HG02981 (cell line): Measurements from ENCODE around the gene PCSK6.
A peak's percentile ranks its signal among the peaks of the same experiment; 100 is the strongest.

Experiments
- ATAC-seq: cut with Tn5 transposase; IDR thresholded peaks from one replicate; pipeline ENCODE4 v1.9.1; 2021; ENCODE audit warnings: mild to moderate bottlenecking, moderate library complexity; ENCODE audit not compliant: unreplicated experiment

PCSK6 gene

DNA sequence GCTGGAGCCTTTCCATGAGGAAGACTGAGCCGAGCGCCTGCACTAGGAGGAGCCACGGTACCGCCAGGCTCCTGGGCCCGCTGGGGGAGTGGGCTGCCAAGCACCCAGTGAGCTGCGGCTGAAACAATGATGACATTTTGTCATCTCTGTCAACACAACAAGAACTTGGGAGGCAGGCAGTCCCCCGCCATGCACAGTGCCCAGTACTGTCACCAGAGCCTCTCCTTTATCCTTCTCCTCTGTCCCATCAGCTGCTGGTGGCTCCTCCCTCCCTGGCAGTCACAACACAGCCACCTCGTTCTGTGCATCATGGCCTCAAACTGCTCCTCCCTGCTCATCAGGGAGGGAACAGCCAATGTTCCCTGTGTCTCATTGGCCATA, 34.0 kb upstream of the PCSK6 start:
- no peak for ATAC-seq

DNA sequence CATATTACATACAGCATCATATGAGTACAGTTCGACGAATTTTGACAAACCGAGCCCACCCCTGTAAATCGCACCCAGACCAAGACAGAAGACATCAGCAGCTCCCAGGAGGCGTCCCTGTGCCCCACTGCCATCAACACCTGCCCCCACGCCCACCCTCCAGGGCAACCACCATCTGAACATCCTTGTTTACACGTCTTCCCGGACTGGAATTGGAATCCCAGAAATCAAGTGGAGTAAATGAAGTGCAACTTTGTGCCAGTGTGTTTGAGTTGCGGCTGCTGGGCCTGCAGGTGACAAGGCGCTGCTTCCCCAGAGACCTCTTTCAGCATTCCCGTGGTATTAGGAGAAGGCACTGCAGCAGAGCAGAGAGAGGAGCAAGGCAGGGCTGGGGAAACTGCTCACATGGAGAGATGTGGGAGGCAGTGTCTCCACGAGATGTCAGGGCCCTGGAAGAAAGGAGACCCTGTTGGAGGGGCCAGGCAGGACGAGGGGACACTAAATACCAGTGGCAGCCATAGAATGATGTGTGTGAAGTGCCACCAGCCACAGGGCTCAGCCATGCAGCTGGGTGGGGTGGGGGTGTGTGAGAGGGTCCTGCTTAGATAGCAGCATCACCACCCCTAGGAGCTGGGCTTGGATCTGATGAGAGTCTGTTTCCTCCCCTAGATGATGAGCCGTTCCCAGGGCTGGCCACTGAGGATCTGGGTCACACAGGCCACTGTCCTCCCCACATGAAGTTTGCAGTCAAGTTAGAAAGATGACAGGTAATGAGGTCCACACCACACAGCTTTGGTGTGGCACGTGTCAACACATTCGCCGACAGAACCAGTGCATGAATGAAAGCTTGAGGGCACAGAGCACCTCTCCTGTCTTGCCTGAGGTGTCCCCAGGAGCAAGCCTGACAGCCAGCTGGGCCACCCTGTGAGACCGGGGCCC, 33.4 kb upstream of the PCSK6 start:
- no peak for ATAC-seq

DNA sequence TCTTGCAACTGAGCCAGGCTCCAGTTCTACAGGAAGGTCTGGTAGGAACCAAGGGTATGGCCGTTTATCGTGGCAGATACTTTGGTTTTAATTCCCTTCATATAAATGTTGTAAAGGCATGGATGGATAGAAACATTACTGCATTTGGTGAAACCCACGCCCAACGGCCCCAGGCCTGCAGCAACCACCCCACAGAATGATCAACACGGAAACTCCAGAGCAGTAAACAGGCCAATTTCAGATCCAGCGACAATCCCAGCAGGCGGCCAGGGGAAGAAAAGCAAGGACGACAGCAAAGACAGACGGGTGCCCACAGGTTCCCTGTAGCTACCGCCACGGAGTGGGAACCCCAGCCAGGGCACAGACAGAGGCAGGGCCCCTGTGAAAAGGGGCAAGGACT, 32.6 kb upstream of the PCSK6 start:
- ATAC-seq, result no peak

DNA sequence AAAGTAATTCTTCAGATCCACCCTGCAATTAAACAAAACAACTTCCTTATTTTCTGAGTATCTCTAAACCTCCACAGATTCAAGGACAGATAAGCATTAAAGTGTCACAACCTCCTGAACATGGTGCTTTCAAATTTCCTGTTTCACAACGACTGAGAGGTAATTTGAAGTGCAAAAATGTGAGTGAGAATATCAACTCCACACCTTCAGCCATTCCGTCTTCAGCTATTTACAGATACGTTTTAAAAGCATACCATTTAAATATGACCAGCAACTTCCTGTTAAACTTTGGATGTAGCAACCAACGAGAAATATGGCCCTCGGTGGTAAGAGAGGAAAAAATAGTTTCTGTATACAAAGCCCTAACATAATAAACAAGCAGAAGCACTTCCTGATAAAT, 32.1 kb upstream of the PCSK6 start:
- no peak for ATAC-seq

DNA sequence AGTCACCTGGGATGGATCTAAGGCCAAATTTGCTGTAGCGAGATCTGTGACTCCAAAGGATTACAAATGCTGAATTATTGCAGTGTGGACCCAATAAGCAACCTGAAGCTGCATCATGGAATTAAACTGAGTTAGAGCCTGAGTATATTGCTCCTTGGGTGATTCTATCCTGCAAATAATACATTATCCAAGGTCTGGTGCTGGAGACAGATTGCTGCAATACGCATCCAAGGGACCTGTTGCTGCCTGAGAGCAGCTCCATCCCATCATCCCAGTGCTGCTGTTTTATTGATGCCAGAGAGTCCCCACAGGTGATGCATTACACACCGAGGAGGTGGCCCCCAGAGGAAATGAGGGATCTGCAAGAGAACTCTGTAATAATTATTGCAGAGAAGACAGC, 31.6 kb upstream of the PCSK6 start:
- no peak for ATAC-seq

DNA sequence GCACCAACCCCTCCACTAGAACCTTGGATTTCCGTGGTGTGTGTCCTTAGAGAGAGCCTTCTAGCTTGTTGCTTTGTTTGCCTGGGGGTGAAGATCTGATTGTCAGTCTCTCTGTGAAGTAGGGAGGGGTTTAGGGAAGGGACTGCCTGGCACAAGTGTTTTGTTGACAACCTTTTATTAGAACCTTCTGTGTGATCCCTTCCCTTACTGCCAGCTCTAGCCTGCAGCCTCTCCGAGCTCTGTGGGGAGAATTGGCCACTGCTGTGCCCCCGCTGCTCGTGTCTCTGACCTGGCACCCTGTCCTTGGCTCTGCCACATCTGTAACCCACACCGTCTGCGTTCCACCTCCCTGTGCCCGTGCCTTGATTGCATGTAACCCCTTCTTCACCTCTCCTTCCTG, 30.9 kb upstream of the PCSK6 start:
- ATAC-seq, result no peak

DNA sequence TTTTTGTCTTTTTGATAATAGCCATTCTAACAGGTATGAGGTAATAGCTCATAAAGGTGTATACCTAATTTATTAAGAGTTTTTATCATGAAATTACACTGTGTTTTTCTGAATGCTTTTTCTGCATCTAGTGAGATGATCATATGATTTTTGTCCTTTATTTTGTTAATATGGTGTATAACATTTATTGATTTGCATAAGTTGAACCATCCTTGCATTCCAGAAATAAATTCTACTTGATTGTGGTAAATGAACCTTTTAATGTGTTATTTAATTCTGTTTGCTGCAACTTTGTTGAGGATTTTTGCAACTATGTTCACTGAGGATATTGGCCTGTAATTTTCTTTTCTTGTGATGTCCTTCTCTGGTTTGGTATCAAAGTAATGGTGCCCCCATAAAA, 28.0 kb upstream of the PCSK6 start:
- ATAC-seq, result no peak

DNA sequence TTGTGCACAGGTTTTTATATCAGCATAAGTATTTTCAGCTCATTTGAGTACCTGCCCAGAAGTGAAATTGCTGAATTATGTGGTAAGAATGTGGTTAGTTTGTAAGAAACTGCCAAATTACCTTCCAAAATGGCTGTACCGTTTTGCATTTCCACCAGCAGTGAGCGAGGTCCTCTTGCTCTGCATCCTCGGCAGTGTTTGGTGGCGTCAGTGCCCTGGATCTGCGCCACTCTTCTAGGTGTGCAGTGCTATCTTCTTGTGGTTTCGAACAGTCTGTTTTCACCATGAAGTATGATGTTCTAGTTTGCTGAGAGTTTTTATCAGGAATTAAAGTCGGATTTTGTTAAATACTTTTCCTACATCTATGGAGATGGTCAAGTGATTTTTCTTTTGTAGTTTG, 24.8 kb upstream of the PCSK6 start:
- no peak for ATAC-seq

DNA sequence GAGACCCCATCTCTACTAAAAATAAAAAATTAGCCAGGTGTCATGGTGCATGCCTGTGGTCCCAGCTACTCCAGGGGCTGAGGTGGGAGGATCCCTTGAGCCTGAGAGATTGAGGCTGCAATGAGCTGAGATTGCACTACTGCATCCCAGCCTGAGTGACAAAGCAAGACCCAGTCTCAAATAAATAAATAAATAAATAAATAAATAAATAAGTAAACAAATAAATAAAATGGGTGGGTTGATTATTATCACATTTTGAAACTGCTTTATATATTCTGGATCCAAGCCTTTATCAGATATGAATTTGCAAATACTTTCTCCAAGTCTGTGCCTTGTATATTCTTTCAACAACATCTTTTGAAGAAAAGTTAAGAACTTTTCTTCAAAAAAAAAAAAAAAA, 22.2 kb upstream of the PCSK6 start:
- ATAC-seq, result no peak

DNA sequence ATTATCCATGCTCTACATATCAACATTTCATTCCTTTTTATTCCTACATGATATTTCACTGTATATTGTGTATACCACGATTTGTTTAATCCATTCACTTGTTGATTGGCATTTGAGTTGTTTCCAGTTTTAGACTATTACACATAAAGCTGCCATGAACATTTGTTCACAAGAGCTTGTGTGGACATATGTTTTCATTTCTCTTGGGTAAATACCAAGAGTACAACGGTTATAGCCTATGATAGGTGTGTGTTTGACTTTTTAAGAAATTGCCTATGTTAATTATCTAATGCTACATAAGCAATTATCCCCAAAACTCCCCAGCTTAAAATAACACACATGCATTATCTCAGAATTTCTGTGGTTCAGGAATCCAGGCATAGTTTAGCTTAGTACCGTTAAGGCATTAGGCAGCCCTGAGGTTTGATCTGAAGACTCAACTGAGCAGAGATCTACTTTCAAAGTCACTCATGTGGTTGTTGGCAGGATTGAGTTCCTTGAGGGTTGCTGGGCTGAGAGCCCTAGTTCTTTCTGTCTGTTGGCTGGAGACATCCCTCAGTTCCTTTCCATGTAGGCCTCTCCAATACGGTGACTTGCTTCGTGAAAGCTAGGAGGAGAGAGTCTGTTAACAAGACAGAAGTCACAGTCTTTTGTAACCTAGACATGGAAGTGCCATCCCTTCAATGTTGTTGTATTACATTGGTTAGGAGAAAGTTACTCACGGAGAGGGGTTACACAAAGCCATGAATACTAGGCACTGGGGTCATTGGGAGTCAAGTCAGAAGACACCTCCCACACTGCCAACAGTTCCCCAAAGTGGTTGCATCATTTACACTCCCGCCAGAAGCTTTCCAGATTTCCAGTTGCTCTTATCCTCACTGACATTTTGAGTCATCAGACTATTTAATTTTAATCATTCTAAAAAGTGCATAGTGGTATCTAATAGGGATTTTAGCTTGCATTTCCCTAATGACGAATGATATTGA, 21.0 kb upstream of the PCSK6 start:
- ATAC-seq, result no peak

DNA sequence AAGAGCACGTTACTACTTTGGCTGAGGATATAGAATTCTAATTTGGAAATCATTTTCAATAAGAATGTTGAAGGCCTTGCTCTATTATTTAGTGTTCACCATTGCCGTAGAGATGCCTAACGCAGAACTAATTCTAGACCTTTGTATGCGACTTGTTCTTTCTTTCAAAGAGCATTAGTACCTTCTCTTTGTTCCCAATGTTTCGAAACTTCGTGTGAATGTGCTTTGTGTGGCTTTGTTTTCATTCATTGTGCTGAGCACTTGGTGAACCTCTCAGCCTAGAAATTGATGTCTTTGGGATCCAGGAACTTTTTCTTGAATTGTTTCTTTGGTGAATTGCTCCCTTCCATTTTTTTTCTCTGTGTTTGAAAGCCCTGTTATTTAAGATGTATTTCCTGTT, 19.8 kb upstream of the PCSK6 start:
- ATAC-seq, result no peak

DNA sequence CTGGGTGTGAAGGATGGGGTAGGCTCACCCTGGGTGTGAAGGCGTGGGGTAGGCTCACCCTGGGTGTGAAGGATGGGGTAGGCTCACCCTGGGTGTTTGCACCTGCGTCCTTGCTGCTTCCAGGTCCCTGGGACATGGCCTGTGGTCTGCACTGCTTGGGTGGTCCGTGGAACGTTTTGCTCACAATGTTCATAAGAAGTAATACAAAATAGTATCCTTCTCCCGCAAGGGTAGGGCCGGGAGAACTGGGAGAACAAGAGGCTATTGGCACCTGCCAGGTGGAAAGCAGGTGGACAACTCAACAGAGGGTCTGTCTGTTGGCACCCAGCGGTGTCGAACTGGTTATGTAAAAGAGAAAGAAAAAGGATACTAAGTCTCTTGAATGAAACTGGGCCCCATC, 17.0 kb upstream of the PCSK6 start:
- ATAC-seq, result no peak

DNA sequence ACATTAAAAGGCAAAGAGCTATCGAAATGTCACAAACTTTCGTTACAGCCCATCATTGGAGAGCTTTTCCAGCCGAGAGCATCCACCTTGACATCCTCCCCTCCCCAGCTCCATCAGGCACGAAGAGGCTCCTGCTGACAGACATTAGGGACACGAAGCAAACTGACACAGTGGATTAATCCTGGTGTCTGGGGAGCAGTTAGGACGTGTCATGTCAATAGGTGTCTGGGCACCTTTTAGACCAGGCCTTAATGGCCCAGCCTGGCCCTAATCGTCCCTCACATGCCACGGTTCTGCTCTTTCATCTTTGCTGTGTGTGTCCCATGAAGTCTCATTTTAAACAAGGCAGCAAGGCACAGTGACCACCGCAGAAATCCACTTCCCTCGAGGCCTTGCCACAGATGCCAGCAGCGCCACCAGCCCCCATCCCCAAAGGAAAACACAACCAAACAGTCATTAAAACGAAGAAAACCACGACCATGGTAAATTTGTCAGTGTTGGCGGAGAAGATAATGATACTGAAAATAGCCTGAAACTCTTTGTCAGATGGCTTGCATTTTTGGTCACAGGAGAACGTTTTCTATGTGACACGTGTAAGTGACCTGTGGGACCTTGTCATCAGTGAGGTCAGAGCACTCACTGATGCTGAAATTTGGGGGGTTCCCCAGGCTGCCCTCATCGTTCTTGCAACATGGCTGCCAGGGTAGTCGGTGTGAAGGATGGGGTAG, 16.3 kb upstream of the PCSK6 start:
- no peak for ATAC-seq

DNA sequence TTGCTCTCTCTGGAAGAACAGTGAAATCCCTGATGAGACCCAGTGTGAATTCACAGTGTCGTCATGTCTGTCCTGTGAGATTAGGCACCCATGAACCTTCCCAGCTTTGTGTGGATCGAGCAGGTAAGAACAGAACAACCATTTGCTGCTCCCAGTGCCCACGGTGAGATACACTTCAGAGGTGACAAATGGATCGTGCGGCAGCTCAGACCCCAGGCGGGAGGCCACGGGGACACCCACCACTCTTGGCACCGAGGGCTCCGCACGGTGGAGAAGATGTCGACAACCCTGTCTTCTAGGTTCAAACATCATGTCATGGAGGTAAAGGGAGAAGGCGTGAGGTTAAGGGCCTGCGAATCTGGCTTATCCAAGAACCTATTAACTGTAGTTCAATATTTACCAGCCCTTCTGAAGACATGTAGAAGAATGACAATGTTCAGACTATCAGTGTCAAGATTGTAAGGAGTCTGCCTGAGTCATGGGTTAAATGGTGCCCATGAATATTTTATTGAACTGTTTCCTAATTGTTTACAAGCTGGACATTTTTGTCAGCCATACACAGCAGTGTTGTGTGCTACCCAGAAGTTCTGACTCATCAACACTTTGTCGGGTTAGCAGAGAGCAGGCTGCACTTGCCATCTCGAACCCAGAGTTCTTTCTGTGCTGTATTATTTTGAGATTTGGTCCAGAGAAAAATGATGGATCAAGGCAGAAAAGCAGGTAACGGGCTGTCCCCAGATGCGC, 15.5 kb upstream of the PCSK6 start:
- no peak for ATAC-seq

DNA sequence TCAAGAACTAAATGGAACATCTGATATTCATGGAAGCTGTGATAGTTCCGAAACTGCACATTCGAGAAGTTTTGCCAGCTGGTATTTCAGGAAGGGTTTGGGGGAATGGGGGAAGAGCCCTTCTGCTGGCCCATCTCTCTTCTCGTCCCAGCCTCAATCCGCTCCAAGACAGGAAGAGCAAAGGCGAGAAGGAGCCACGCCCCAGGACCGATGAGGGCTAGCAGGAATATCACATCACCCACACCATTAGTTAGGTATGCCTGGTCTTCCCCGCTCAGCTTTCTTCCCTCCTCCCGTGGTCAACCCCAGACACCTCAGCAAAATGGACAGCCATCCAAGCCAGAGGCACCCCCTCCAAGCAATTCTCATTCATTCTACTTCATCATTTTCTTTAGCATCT, 14.9 kb upstream of the PCSK6 start:
- ATAC-seq, result no peak

DNA sequence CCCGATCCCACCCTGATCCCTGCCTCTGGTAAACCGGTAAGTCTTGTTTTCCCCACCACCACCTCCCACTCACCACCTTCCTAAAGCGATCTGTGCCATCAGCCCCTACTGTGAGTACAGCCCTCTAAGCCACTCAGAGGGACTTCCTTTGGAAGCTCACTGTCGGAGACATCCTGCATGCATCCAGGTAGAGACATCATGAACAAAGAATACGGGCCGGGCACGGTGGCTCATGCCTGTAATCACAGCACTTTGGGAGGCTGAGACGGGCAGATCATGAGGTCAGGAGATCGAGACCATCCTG, 13.7 kb upstream of the PCSK6 start:
- ATAC-seq, result no peak

DNA sequence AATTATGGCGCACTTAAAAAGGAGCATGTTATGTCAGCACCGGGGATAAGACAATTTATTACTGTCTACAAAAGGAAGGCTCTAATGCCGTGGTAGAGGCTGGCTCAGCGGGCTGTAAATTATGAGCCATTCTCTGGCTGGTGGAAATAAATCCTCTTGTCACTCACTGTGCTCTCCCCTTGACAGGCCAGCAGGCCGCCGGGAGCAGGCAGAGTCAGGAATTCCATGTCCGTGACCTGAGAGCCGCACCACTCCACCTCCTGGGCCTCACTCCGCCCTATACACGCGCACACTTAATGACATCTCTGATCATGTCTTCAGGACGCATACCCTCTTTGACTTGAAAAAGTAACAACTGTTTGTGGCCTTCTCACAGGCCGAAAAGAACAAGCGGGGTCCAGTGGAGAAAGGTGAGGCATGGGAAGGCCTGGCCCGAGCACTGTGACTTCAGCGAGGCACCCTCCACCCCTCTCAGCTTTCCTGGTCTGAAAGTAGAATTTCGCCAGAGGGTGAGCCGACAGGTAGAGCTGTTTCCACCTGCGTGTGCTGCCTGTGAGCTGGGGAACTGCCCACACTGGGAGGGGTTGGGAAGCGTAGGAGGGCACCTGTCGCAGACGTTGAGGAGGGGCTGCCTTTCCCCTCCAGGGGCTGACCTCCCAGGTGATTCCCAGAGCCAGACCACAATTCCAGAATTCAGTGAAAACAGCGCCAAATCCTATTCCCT, 13.2 kb upstream of the PCSK6 start:
- ATAC-seq, result no peak

DNA sequence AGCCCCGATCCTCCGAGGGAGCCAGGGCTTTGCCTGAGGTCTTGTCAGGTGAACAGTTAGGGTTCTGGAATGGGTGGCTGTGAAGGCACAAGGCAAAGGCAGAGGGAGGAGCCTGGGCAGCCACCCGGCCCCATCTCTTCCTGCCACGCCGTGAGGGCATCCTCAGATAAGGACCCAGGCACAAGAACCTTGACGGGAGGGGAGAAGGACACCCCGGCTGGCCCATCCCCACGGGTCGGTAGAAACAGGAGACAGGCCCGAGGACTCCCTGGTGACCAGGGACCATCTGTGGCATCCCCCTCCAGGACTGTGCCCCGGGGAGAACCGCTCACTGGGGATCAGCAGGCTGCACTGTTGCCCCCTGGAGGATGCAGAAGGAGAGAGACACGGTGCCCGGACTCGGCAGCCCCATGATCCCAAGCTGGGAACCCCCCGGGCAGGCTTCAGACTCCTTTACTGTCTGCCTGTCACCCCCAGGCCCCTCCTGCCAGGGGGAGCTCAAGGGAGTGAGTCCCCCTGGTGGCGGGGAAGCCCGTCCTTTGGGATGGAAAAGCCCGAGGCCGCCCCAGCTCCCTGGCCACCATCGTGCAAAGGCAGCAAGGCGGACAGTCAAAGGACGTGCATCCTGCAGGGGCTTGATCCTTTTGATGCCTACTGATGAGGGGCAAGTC, 12.3 kb upstream of the PCSK6 start:
- ATAC-seq, result peak; percentile 46

DNA sequence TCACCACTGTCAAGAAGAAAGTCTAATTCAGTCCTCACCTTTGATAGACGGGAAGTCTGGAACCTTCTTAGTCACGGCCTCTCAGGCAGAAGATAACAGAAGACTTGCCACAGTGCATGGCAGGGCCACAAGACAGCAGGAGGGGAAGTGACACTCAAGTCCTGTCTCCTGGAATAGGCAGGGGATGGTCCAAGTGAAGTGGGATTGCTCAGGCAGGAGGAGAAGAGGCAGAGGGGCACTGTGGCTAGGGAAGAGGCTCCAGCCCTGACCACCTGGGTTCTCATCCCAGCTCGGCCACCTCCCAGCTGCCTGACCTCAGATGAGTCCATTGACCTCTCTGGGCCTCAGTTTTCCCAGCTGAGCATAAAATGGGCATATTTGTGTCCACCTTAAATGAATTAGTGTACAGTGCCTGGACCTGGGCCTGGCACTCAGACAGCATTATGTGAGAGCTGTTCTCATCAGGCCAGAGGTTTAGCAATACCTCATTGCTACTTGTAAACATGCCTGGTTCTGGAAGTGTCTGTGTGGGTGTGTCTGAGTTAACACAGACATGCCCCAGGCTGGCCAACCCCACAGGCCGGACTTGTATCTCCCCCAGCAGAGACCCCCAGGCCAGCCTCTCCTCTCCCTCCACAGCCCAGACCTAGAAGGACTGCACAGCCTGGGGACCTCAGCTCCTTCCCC, 11.5 kb upstream of the PCSK6 start:
- ATAC-seq, result no peak
